OCI-LY1 (cell line): ENCODE measurements around the gene ILF2.

ENCODE experiments used
- H2AFZ ChIP-seq: fragments of 200-600 bp; sonication (generic), shearing (Covaris generic); 2 replicates; pipeline ENCODE4 v1.6.0; 2014; ENCODE audit warnings: antibody characterized with exemption, mild to moderate bottlenecking, low read length
- H3F3A ChIP-seq: fragments of 200-600 bp; sonication (generic), shearing (Covaris generic); 2 replicates; pipeline ENCODE4 v1.6.0; 2014; ENCODE audit warnings: mild to moderate bottlenecking, antibody characterized with exemption, low read length, moderate library complexity; ENCODE audit not compliant: insufficient read depth
- H3K27ac ChIP-seq: fragments of 200-600 bp; sonication (generic); 2 replicates; pipeline ENCODE4 v1.5.1; 2014; ENCODE audit warnings: low read length, mixed run types, mild to moderate bottlenecking, low read depth; ENCODE audit not compliant: poor library complexity, severe bottlenecking
- H3K27me3 ChIP-seq: fragments of 200-600 bp; sonication (generic); 2 replicates; pipeline ENCODE4 v1.6.0; 2014; ENCODE audit warnings: antibody characterized with exemption, mild to moderate bottlenecking, low read length, moderate library complexity; ENCODE audit not compliant: insufficient read depth
- H3K36me3 ChIP-seq: fragments of 200-600 bp; sonication (generic); 2 replicates; pipeline ENCODE4 v1.6.1; 2014; ENCODE audit warnings: mild to moderate bottlenecking, antibody characterized with exemption, low read length, moderate library complexity, mixed read lengths; ENCODE audit not compliant: insufficient read depth
- H3K4me1 ChIP-seq: fragments of 200-600 bp; sonication (generic); 2 replicates; pipeline ENCODE4 v1.5.1; 2014; ENCODE audit warnings: mild to moderate bottlenecking, low read length, moderate library complexity; ENCODE audit not compliant: insufficient read depth, severe bottlenecking
- H3K4me2 ChIP-seq: fragments of 200-600 bp; sonication (generic), shearing (Covaris generic); 2 replicates; pipeline ENCODE4 v1.6.1; 2014; ENCODE audit warnings: low read length
- H3K4me3 ChIP-seq: fragments of 200-600 bp; sonication (generic); 2 replicates; pipeline ENCODE4 v1.5.1; 2014; ENCODE audit warnings: low read length, low read depth, mild to moderate bottlenecking, mixed read lengths; ENCODE audit not compliant: poor library complexity, severe bottlenecking
- H3K79me2 ChIP-seq: fragments of 200-600 bp; shearing (Covaris generic); 2 replicates; pipeline ENCODE4 v1.6.1; 2016; ENCODE audit warnings: mixed run types, low read length, mixed read lengths; ENCODE audit not compliant: insufficient read depth
- H3K9ac ChIP-seq: fragments of 200-600 bp; sonication (generic), shearing (Covaris generic); 2 replicates; pipeline ENCODE4 v1.6.1; 2014; ENCODE audit warnings: mild to moderate bottlenecking, low read length, mixed read lengths
- H3K9me2 ChIP-seq: fragments of 200-600 bp; sonication (generic), shearing (Covaris generic); 2 replicates; pipeline ENCODE4 v1.6.1; 2014; ENCODE audit warnings: low read depth, mild to moderate bottlenecking, low read length, mixed read lengths
- H3K9me3 ChIP-seq: fragments of 200-600 bp; shearing (Covaris generic); 2 replicates; pipeline ENCODE4 v1.6.1; 2014; ENCODE audit warnings: low read length, mixed read lengths
- H4K20me1 ChIP-seq: fragments of 200-600 bp; sonication (generic), shearing (Covaris generic); 2 replicates; pipeline ENCODE4 v1.6.0; 2016; ENCODE audit warnings: mild to moderate bottlenecking, low read length; ENCODE audit not compliant: insufficient read depth
- CTCF ChIP-seq: fragments of 200-600 bp; sonication (generic), shearing (Covaris generic); IDR thresholded peaks from 2 replicates; pipeline ENCODE4 v1.5.1; 2017; ENCODE audit warnings: mild to moderate bottlenecking, antibody characterized with exemption, low read length, moderate library complexity, mixed read lengths
- EZH2 ChIP-seq: fragments of 200-600 bp; sonication (generic), shearing (Covaris generic); IDR thresholded peaks from 2 replicates; pipeline ENCODE4 v1.8.0; 2017; ENCODE audit warnings: borderline replicate concordance, mixed run types, mild to moderate bottlenecking, antibody characterized with exemption, low read length, moderate library complexity, mixed read lengths

Gene ILF2

GRCh38 chr1:153705484-153705883, 34.7 kb upstream of the ILF2 start:
- no peaks in the 10 kb centered on the region for H3K9me2 ChIP-seq
- no peak overlapping the region for H3K4me2 ChIP-seq
- H3K9ac ChIP-seq, result no peak overlapping the region
- H3K4me3 ChIP-seq, result no peak overlapping the region
- no peaks in the 10 kb centered on the region for H3K9me3 ChIP-seq
- no peaks in the 10 kb centered on the region for H4K20me1 ChIP-seq
- H3K27me3 ChIP-seq, result no peaks in the 10 kb centered on the region
- no peaks in the 10 kb centered on the region for H3K4me1 ChIP-seq
- no peak overlapping the region for H3K27ac ChIP-seq
- no peaks in the 10 kb centered on the region for H3K36me3 ChIP-seq
- no peaks in the 10 kb centered on the region for H3K79me2 ChIP-seq
- no peaks in the 10 kb centered on the region for H3F3A ChIP-seq
- no peak for TF ChIP-seq EZH2
- TF ChIP-seq CTCF, result no peak
- no peak overlapping the region for H2AFZ ChIP-seq

- Histone ChIP-seq H3K27ac (no peak overlapping the region), H2AFZ (no peak overlapping the region), H3K9me2 (no peaks in the 10 kb centered on the region), H3K9me3 (no peaks in the 10 kb centered on the region), H3K4me2 (no peak overlapping the region), H3K36me3 (no peaks in the 10 kb centered on the region), H3F3A (no peaks in the 10 kb centered on the region), H3K27me3 (peaks cover 8% of the 10 kb centered on the region), H4K20me1 (no peaks in the 10 kb centered on the region), H3K4me1 (no peaks in the 10 kb centered on the region), H3K9ac (no peak overlapping the region), H3K4me3 (no peak overlapping the region), H3K79me2 (no peaks in the 10 kb centered on the region)
- TF ChIP-seq EZH2, result no peak
- TF ChIP-seq CTCF, result no peak
Observed at GRCh38 chr1:153699768-153700167, 29.0 kb upstream of the ILF2 start.

GRCh38 chr1:153698923-153699714, 28.3 kb upstream of the ILF2 start:
- Histone ChIP-seq H4K20me1 (no peaks in the 10 kb centered on the region), H3K9ac (no peak overlapping the region), H3K4me2 (no peak overlapping the region), H3K4me3 (no peak overlapping the region), H3K79me2 (no peaks in the 10 kb centered on the region), H3K4me1 (no peaks in the 10 kb centered on the region), H2AFZ (no peak overlapping the region), H3F3A (no peaks in the 10 kb centered on the region), H3K36me3 (no peaks in the 10 kb centered on the region), H3K27ac (no peak overlapping the region), H3K9me3 (no peaks in the 10 kb centered on the region), H3K27me3 (peaks cover 8% of the 10 kb centered on the region), H3K9me2 (no peaks in the 10 kb centered on the region)
- TF ChIP-seq CTCF, result no peak
- no peak for TF ChIP-seq EZH2
